Measurements from ENCODE around the gene HLA-C.
"Not testable (repeated sequence)": the region's sequence is repeated elsewhere in the genome, so short reads cannot be mapped to it uniquely, and the experiment has no call there.

Gene HLA-C

GRCh38 chr6:31270788-31271640 lies 878 bp downstream of the HLA-C start:
- peak; percentile 41 to 77 (median 58) for DNase-seq

- DNase-seq, result peak in 1 of 4 experiments; percentile 32
These were observed 3.1 kb downstream of the HLA-C start for GRCh38 chr6:31268836-31269235.

- DNase-seq, result no peak
These were observed 3.5 kb downstream of the HLA-C start for GRCh38 chr6:31268369-31268765.

DNA sequence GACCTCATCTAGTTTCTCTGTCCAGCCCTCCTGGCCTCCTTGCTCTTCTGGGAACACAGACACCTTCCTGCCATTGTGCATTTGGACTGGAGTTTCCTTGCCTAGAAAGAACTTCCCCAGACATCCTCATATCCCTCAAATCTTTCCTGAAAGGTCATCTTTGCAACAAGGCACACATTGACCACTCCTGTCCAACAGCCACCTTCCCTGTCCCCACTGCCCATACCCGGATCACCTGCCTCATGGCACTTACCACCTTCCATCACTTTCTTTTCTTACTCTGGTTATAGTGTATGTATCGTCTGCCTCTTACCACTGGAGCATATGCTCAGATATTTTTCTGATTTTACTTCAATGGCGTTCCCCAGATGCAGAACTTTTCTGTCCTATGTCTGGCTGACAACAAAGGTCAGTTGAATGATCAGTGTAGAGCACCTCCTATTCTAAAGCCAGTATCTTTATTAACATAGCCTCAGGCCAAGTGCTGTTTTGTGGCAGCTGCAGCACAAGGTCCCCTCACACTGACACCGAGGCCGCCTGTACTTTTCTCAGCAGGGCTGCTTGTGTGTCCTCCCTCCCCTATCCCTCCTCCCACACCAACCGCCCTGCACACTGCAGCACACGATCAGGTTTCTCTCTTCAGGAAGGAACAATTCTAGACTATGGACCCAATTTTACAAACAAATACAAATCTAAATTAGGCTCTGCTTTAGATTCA lies 4.1 kb downstream of the HLA-C start:
- no peak for DNase-seq

- DNase-seq, result no peak
These were observed 5.1 kb downstream of the HLA-C start for GRCh38 chr6:31266567-31267360.

- no peak for DNase-seq
These were observed 6.0 kb downstream of the HLA-C start for GRCh38 chr6:31265926-31266325.

DNA sequence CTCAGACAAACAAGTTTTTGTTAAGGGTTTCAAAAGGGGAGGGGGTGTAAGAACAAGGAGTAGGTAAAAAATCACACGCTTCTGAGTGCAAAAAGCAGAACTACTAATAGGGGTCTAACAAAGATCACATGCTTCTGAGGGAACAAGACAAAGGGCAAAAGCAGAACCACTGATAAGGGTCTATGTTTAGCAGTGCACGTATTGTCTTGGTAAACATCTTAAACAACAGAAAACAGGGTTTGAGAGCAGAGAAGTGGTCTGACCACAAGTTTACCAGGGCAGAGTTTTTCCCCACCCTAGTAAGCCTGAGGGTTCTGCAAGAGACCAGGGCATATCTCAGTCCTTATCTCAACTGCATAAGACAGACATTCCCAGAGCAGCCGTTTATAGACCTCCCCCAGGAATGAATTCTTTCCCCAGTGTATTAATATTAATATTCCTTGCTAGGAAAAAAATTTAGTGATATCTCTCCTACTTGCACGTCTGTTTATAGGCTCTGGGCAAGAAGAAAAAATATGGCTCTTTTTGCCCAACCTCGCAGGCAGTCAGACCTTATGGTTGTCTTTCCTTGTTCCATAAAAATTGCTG lies 8.5 kb downstream of the HLA-C start:
- peak in 1 of 4 experiments; percentile 20 for DNase-seq

DNA sequence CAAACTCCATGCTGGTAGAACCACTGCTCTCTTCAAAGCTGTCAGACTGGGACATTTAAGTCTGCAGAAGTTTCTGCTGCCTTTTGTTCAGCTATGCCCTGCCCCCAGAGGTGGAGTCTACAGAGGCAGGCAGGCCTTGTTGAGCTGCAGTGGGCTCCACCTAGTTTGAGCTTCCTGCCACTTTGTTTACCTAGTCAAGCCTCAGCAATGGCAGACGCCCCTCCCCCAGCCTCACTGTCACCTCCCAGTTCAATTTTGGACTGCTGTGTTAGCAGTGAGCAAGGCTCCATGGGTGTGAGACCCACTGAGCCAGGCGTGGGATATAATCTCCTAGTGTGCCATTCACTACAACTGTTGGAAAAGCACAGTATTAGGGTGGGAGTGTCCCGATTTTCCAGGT lies 11.9 kb downstream of the HLA-C start:
- DNase-seq, result not testable (repeated sequence)

DNA sequence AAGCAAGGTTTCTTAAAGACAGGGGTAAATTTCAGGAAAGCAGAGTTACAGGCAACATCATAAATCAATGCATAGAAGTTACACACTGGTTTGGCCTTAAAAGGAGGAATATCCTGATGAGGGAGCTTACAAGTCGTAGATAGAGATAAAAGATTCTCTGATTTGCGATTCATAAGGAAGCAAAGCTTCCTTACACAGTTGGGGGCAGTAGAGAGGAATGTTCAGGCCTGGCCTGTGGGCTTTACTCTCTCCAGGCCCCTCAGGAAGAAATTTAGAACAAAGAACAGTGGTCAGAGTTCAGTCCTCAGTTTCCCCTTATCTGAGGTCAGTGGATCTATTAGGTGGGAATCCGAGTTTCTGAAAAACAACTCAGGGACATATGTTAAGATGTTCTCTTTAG lies 19.3 kb downstream of the HLA-C start:
- DNase-seq, result no peak

GRCh38 chr6:31251261-31251660 lies 20.6 kb downstream of the HLA-C start:
- no peak for DNase-seq

DNA sequence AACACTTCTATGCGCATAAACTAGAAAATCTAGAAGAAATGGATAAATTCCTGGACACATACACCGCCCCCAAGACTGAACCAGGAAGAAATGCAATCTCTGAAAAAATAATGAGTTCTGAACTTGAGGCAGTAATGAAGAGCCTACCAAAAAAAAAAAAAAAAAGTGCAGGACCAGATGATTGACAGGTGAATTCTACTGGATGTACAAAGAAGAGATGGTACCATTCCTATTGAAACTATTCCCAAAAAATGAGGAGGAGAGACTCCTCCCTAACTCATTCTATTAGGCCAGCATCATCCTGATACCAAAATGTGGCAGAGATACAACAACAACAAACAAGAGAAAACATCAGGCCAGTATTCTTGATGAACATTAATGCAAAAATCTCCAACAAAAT lies 22.7 kb downstream of the HLA-C start:
- DNase-seq, result no peak

DNA sequence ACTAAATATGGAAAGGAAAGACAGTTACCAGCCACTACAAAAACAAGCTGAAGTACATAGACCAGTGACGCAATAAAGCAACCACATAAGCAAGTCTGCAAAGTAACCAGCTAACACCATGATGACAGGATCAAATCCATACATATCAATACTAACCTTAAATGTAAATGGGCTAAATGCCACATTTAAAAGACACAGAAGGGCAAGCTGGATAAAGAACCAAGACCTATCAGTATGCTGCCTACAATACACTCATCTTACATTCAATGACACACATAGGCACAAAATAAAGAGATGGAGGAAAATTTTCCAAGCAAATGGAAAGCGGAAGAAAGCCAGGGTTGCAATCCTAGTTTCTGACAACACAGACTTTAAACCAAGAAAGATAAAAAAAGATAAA lies 24.1 kb downstream of the HLA-C start:
- DNase-seq, result no peak

- DNase-seq, result peak in 3 of 4 experiments; percentile 14 to 31 (median 16)
These were observed 25.8 kb downstream of the HLA-C start for GRCh38 chr6:31246051-31246521.

- DNase-seq, result no peak
These were observed 28.4 kb downstream of the HLA-C start for GRCh38 chr6:31243508-31243907.

GRCh38 chr6:31239854-31240253 lies 32.0 kb downstream of the HLA-C start:
- no peak for DNase-seq

DNA sequence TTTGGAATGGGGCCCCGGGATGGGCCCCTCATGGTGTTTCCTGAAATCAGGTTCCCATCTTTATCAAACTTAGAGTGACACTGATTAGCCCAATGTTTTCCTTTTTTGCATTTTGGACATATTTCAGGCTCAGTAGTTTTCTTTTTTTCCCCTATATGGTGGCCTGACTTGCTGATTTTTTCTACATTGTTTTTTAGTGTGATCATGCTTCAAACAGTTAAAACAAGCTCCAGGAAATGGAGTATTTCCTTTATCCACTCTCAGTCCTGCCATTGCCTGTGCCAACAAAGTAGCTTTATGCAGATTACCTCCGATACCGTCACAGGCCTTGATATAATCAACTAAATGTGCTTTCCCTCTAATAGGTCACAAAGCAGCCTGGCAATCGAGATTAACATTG lies 37.8 kb downstream of the HLA-C start:
- DNase-seq, result not testable (repeated sequence)

DNA sequence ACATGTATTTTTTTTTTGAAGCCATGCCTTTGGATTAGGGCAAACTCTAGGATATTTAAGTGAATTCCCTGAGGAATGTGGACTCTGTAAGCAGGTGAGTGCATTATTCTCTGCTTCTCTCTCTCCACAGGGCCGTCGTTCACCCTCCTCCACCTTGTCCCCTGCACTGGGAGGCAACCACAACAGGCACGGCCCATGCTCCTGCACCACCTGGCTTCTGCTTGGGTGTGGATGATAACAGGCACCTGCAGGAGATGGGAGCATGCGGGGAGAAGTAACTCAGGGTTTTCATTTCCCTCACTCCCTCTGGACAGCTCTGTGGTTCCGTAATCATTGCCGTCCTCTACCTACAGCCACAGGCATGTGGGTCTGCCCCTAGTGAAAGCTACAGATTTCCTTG lies 43.4 kb downstream of the HLA-C start:
- DNase-seq, result no peak

DNA sequence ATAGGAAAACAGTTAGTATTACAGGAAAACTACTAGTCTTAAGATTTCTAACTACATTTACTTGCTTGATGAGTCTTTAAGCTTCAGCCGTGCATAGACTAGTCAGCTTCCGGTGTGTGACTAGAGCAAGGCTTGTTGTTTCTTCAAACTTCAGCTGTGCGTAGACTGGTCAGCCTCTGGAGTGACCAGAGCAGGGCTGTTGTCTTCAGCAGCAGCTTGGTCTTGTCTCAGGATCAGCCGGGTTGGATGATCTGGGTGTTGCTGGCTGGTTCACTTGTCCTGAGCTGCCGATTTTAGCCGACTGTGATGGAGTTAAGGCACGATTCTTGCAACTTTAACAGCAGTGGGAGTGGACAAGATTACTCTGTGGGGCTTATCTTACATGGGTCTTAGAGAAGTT lies 44.7 kb downstream of the HLA-C start:
- no peak for DNase-seq

GRCh38 chr6:31225735-31226134 lies 46.2 kb downstream of the HLA-C start:
- DNase-seq, result no peak

DNA sequence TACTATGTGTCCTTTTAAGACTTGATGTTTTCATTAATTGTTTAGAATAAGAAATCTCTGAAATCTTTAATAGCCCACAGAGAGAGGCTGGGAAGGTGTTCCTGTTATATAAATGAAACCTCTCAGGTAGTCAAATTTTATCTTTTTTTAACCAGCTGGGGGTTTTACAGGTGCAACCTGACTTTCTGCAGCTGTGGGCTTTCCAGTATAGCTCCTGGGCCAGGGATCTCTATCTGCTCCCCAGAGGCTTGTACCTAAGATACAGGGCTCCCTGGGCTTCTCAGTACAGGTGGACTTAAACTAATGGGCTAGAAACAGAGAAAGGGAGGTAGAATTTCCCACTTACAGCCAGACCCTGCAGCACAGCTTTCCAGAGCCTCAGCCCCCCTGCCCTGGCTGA lies 49.4 kb downstream of the HLA-C start:
- no peak for DNase-seq
